HFFc6 (cell line): Measurements from ENCODE around the gene SLC2A9. TPM values are rescaled to one million over a fixed set of nuclear protein-coding genes. Genes with fewer than 3 reads are reported as not detected.
"Not testable (repeated sequence)": the region's sequence is repeated elsewhere in the genome, so short reads cannot be mapped to it uniquely, and the experiment has no call there.

Experiments used
- DNase-seq: peaks from one replicate; pipeline ENCODE4 v3.0.0-alpha.2; 2018
- H3K27ac Mint-ChIP-seq: 2 replicates; pipeline ENCODE4 v1.8.0; 2020; ENCODE audit warnings: mild to moderate bottlenecking, mixed read lengths
- H3K27me3 Mint-ChIP-seq: 2 replicates; pipeline ENCODE4 v1.8.0; 2021; ENCODE audit warnings: mild to moderate bottlenecking, moderate library complexity, mixed read lengths; ENCODE audit not compliant: insufficient read depth
- H3K36me3 Mint-ChIP-seq: 2 replicates; pipeline ENCODE4 v1.8.0; 2021; ENCODE audit warnings: low read depth, mixed read lengths
- H3K4me1 Mint-ChIP-seq: 2 replicates; pipeline ENCODE4 v1.8.0; 2020; ENCODE audit warnings: low read depth, mixed read lengths
- H3K4me3 Mint-ChIP-seq: 2 replicates; pipeline ENCODE4 v1.8.0; 2020; ENCODE audit warnings: mild to moderate bottlenecking, moderate library complexity, mixed read lengths
- H3K9me3 Mint-ChIP-seq: 2 replicates; pipeline ENCODE4 v1.8.0; 2020; ENCODE audit warnings: mild to moderate bottlenecking, mixed read lengths
- total RNA-seq, 6 experiments: library from RNA; stranded (reverse); fragmentation: NEBNext Ultra II Directional; extraction: Animal tissue kit (Norgen Biotek cat#: 25700); gene quantifications; 2 replicates in 1 of 6; 3 replicates in 5 of 6; pipeline ENCODE4 v1.2.3, GENCODE V29; 2021
- TF ChIP-seq, protein P1 (sequence below): fragments of 200-600 bp; sonication (generic); IDR thresholded peaks from 2 replicates; pipeline ENCODE4 v1.5.0; 2021; ENCODE audit warnings: antibody characterized with exemption, mild to moderate bottlenecking

SLC2A9 gene
- total RNA-seq, 6 experiments from 2014 or later: 1.3 to 2.0 (median 1.6) TPM

DNA sequence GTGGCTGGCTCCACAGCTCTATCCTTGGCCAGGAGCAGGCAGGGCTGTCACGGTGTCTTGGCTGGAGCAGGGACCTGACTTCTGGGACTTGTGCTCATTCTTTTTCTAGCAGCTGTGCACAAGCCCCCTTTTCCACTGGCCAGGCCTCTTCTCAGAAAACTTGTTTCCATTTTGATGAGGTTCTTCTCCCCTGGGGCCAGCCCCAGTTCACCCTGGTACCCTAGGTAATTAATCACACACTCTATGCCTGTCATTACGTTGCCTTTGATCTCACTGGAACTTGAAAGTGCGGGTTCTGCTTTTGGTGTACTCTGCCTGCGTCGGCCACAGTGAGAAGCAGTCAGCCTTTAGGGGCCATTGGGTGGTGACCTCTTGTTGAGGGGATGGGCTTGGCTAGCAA is 213.2 kb downstream of the SLC2A9 start:
- Mint-ChIP-seq H3K27ac (no peak overlapping the region), H3K36me3 (no peaks in the 10 kb centered on the region; the same call in 1 of the 2 replicates), H3K9me3 (peaks cover 74% of the 10 kb centered on the region), H3K4me3 (no peak overlapping the region), H3K4me1 (no peaks in the 10 kb centered on the region), H3K27me3 (no peaks in the 10 kb centered on the region; the same call in 1 of the 2 replicates)
- TF ChIP-seq, protein P1, sequence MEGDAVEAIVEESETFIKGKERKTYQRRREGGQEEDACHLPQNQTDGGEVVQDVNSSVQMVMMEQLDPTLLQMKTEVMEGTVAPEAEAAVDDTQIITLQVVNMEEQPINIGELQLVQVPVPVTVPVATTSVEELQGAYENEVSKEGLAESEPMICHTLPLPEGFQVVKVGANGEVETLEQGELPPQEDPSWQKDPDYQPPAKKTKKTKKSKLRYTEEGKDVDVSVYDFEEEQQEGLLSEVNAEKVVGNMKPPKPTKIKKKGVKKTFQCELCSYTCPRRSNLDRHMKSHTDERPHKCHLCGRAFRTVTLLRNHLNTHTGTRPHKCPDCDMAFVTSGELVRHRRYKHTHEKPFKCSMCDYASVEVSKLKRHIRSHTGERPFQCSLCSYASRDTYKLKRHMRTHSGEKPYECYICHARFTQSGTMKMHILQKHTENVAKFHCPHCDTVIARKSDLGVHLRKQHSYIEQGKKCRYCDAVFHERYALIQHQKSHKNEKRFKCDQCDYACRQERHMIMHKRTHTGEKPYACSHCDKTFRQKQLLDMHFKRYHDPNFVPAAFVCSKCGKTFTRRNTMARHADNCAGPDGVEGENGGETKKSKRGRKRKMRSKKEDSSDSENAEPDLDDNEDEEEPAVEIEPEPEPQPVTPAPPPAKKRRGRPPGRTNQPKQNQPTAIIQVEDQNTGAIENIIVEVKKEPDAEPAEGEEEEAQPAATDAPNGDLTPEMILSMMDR: no peak
- DNase-seq: no peak

DNA sequence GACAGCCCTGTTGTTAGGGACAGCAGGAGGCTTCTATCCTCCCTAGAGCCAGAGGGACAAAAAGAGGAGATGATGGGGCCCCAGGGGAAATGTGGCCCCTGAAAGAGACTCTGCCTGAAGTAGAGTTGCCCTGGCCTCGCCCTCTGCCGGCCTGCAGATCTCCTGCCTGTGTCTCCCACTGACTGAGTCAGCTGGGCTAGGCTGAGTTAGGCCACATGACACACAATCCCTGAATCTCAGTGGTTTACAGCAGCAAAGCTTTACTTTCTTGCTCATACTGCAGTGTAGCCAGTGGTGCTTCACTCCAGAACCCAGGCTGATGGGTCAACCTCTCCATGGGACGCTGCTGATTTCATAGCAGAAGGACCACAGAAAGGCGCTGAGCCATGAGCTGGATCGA is 216.4 kb downstream of the SLC2A9 start:
- Mint-ChIP-seq H3K4me3 (no peak overlapping the region), H3K4me1 (no peaks in the 10 kb centered on the region), H3K27ac (no peak overlapping the region), H3K9me3 (peaks cover 67% of the 10 kb centered on the region), H3K27me3 (no peaks in the 10 kb centered on the region; the same call in 1 of the 2 replicates), H3K36me3 (no peaks in the 10 kb centered on the region; the same call in 1 of the 2 replicates)
- no peak for DNase-seq
- TF ChIP-seq, protein P1: no peak

DNA sequence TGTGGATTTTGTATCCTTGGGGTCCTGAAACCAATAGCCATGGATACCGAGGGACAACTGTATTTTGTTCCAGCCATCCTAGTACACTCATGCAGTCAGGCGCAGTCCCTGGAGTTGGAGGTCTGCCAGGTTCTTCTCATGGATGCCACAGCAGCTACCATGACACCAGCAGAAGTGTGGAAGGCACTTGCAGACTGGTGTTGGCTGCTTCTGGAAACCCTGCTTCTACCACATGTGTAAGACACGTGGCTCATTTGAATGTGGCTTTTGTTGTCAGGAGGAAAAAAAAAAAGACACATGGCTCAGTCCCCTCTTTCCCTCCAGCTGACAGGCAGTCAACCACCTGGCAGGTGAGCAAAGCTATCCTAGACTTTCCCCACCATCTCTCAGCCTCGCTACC is 220.4 kb downstream of the SLC2A9 start:
- Mint-ChIP-seq H3K9me3 (peaks cover 61% of the 10 kb centered on the region), H3K4me3 (no peak overlapping the region), H3K4me1 (no peaks in the 10 kb centered on the region), H3K27ac (no peak overlapping the region), H3K27me3 (no peaks in the 10 kb centered on the region), H3K36me3 (no peaks in the 10 kb centered on the region; the same call in 1 of the 2 replicates)
- TF ChIP-seq, protein P1: no peak
- no peak for DNase-seq

DNA sequence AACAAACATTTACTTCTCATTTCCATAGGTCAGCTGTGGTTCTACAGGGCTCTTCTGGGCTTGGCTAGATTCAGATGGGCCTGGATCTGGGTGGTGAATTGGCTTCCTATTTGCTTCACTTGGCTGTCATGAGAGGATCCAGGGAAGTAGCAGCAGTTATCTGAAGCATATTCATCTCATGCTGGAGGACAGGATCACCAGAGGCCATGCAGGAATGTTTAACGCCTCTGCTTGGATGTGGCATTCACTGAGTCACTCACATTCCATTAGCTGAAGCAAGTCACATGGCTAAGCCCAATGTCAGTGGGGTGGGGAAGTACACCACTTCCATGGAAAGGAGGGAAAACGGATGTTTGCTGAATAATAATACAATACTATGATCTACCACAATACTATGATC is 224.7 kb downstream of the SLC2A9 start:
- not testable (repeated sequence) for H3K36me3 Mint-ChIP-seq, DNase-seq, H3K27ac Mint-ChIP-seq, H3K4me3 Mint-ChIP-seq, H3K4me1 Mint-ChIP-seq, H3K27me3 Mint-ChIP-seq
- H3K9me3 Mint-ChIP-seq: peaks cover 49% of the 10 kb centered on the region

DNA sequence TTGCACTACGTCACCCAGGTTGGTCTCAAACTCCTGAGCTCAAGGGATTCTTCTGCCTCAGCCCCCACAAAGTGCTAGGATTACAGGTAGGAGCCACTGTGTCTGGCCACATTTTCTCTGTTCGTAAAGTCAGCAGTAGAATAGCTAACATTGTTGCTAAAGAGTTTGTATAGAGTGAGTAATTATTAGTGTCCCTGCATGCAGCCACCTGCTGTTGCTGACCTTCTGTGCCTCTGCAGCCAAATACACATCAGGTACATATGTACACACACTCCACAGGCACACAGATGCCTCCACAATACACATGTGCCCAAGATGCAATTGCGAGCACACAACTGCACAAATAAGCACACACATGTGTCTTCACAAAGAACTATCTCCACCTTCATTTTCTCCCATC is 228.9 kb downstream of the SLC2A9 start:
- no peak overlapping the region for H3K4me3 Mint-ChIP-seq
- peaks cover 38% of the 10 kb centered on the region for H3K9me3 Mint-ChIP-seq
- H3K27me3 Mint-ChIP-seq: no peaks in the 10 kb centered on the region; the same call in 1 of the 2 replicates
- no peaks in the 10 kb centered on the region; the same call in 1 of the 2 replicates for H3K36me3 Mint-ChIP-seq
- H3K27ac Mint-ChIP-seq: no peak overlapping the region
- no peaks in the 10 kb centered on the region for H3K4me1 Mint-ChIP-seq
- no peak for DNase-seq
- TF ChIP-seq, protein P1: no peak

DNA sequence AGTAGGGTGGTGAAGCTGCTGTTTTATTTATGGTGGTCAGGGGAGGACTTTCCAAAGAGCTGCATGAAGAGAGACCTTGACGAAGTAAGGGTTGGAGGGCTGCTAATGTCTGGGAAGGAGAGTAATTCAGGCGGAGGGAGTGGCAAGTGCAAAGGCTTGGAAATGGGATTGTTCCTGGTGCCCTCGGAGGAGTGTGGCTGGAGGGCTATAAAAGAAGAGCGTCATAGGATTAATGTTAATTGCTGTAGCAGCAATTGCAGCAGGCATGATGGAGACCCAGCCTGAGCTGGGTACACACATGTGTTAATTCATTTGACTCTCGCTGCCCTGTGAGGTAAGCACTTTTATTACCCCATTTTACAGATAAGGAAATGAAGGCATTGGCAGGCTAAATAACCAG is 235.4 kb downstream of the SLC2A9 start:
- DNase-seq, H3K27ac Mint-ChIP-seq, H3K27me3 Mint-ChIP-seq, H3K4me1 Mint-ChIP-seq, H3K4me3 Mint-ChIP-seq, H3K36me3 Mint-ChIP-seq: not testable (repeated sequence)
- H3K9me3 Mint-ChIP-seq: peaks cover 26% of the 10 kb centered on the region

DNA sequence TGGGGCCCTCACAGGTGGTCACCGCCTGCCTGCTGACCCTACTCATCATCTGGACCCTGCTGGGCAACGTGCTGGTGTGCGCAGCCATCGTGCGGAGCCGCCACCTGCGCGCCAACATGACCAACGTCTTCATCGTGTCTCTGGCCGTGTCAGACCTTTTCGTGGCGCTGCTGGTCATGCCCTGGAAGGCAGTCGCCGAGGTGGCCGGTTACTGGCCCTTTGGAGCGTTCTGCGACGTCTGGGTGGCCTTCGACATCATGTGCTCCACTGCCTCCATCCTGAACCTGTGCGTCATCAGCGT is 239.2 kb downstream of the SLC2A9 start:
- Mint-ChIP-seq H3K4me1 (no peaks in the 10 kb centered on the region), H3K36me3 (peaks cover 7% of the 10 kb centered on the region), H3K4me3 (no peak overlapping the region), H3K9me3 (peaks cover 43% of the 10 kb centered on the region), H3K27ac (no peak overlapping the region), H3K27me3 (peaks cover 3% of the 10 kb centered on the region)
- no peak for DNase-seq
- TF ChIP-seq, protein P1: no peak
